Measurements from ENCODE around the gene CD8B.
A peak's percentile ranks its signal among the peaks of the same experiment; 100 is the strongest.

The CD8B gene

DNA sequence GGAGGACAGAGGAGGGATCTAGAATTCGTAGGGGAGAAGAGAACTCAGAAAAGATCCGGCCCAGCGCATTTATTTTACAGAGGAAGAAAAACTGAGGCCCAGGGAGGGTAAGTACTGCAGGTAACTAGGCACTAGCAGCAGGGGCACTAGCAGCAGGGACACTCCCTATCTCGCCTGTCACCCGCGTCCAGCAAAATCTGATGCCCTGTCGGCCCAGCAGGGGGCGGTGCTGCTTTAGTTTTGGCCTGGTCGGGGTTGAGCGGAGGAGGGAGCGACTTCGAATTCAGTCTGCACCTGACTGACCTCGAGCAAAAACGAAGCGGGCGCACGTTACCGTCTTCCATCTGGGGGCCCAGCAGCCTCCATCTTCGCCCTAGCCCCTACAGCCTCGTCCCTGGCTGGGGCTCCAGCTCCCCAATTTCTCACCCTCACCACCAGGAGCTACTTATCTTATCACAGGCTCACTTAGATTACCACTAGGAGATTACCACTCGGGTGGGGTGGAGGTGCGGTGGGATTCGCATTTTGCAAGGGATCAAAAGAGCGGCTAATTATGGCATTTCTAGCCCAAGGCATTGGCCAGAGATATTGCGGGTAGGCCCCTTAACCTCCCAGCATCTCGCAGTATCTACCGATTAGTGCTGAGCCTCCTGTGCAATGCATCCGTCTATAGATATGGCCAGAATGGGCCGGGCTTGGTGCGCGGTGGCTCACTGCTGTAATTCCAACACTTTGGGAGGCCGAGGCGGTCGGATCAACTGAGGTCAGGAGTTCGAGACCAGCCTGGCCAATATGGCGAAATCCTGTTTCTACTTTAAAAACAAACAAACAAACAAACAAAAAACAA lies 53.1 kb downstream of the CD8B start:
- no peak overlapping the region for H3K4me3 ChIP-seq (ENCODE audit: low read depth, low read length)
- TF ChIP-seq, protein P1, sequence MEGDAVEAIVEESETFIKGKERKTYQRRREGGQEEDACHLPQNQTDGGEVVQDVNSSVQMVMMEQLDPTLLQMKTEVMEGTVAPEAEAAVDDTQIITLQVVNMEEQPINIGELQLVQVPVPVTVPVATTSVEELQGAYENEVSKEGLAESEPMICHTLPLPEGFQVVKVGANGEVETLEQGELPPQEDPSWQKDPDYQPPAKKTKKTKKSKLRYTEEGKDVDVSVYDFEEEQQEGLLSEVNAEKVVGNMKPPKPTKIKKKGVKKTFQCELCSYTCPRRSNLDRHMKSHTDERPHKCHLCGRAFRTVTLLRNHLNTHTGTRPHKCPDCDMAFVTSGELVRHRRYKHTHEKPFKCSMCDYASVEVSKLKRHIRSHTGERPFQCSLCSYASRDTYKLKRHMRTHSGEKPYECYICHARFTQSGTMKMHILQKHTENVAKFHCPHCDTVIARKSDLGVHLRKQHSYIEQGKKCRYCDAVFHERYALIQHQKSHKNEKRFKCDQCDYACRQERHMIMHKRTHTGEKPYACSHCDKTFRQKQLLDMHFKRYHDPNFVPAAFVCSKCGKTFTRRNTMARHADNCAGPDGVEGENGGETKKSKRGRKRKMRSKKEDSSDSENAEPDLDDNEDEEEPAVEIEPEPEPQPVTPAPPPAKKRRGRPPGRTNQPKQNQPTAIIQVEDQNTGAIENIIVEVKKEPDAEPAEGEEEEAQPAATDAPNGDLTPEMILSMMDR (IDR thresholded peaks at IDR 0.05; ENCODE audit: low read depth, low read length), result peak; percentile 69

DNA sequence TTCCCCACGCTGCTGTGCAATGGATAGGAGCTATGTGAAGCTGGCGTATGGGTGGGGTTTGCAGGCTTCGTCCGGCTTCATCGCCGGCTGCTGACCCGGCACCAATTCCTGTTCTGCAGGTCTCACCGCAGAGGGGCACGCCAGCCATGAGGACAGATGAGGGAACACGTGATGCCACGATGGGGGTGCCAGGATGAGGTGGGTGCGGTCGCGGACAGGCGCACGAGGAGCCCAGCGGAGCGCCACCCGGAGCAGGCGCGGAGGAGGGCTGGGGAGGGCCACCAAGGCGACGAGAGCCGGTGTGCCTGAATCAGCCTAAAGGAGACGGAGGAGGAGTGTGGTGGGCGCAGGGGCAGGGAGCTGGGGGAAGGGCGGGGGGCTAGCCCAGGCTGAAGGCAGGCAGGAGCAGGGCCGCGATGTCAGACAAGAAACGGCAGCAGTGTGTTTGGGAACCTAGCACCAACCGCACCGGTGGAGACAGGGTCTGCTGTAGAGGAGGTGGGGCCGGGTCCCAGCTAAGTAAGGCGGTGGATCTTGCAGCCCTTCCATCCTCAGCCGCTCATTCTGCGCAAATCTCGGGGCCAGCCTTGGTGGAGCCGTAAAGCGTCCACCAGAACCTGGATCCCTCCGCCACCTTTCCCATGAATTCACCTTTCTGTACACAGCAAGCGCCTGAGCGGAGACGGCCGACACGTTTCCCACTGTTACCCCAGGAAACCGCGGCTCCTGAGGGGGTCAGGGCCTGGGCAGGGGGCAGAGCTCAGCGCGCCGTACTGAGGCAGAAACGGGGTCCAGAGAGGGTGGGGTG lies 54.0 kb downstream of the CD8B start:
- H3K4me3 ChIP-seq (ENCODE audit: low read depth, low read length), result peak overlapping the region; percentile 8
- TF ChIP-seq, protein P1 (IDR thresholded peaks at IDR 0.05; ENCODE audit: low read depth, low read length), result no peak

DNA sequence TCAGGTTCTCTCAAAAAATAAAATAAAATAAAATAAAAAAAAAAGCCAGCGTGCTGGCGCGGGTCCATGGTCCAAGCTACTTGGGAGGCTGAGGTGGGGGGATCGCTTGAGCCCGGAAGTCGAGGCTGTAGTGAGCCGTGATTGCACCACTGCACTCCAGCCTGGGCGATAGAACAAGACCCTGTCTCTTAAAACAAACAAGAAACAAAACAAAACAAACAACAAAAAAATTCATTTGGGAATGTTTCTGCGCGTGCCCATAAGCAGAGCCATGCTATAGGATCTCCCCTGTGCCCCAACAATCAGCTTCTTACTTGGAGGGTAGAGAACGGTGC lies 54.6 kb downstream of the CD8B start:
- TF ChIP-seq, protein P1 (IDR thresholded peaks at IDR 0.05; ENCODE audit: low read depth, low read length), result no peak
- H3K4me3 ChIP-seq (ENCODE audit: low read depth, low read length), result peak overlapping the region; percentile 8

DNA sequence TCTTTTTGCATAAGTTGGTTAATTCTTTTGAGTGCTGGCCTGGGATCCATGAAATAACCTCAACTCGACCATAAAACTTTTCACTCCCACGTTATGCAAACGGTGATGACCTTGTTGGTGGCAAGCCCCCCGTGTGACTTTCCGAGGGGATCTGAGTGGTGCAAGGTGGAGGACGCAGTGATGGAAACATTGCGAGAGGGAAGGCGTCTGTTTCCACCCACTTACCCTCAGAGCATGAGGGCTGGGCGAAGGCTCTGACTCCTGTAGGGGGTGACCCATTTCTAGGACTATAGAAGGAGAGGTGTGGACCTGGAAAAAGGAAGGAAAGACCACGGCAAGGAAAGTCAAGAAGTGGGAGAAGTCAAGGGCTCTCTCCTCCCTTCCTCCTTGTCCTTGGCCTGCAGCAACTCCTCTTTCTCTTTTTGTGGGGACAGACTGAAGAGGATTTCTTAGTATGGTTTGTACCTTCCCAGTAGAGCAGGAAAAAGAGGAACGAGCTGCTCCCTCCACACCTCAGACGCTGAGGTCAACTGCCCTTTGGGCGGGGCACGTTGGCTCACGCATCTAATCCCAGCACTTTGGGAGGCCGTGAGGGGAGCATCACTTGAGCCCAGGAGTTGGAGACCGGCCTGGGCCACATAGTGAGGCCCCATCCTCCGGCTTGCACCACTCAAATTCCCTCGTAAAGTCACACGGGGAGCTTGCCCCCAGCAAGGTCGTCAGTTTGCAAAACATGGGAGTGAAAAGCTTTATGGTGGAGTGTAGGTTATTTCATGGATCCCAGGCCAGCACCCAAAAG lies 55.4 kb downstream of the CD8B start:
- TF ChIP-seq, protein P1 (IDR thresholded peaks at IDR 0.05; ENCODE audit: low read depth, low read length), result no peak
- no peak overlapping the region for H3K4me3 ChIP-seq (ENCODE audit: low read depth, low read length)

DNA sequence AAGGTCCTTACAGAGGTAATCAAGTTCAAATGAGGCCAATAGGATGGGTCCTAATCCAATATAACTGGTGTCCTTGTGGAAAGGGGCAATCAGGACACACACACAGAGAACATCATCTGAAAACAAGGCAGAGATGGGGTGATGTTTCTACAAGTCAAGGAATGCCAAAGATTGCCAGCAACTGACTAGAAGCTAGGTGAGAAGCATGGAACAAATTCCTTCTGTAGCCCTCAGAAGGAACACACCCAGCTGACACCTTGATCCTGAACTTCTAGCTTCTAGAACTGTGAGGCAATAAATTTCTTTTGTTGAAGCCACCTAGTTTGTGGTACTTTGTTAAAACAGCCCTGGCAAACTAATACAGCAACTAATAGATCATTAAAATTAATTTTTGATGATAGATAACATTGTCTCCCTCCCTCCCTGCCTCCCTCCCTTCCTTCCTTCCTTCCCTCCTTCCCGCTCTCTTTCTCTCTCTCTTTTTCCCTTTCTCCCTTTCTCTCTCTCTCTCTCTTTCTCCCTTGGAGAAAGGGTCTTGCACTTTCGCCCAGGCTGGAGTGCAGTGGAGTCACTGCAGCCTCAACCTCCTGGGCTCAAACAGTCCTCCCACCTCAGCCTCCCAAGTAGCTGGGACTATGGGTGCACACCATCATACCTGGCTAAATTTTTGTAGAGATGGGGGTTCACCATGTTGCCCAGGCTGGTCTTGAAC lies 60.7 kb downstream of the CD8B start:
- TF ChIP-seq, protein P1 (IDR thresholded peaks at IDR 0.05; ENCODE audit: low read depth, low read length), result no peak
- H3K4me3 ChIP-seq (ENCODE audit: low read depth, low read length), result no peak overlapping the region

DNA sequence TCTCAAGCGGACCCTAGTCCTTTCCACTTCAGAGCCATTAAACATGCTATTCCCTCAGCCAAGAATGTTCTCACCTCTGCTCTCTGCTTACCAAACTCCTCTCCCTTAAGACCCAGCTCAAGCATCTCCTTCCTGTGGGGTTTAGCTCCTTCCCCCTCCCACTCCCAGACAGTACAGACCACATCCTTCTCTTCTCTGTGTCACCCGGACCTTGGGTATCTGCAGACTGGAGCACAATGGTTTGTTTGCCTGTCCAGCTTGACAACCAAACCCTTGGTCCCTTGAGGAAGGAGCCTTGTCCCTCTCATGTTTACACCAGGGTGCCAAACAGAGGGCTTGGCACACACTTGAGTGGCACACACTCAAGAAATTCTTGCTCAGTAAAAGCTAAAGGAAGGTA lies 66.8 kb downstream of the CD8B start:
- TF ChIP-seq, protein P1 (IDR thresholded peaks at IDR 0.05; ENCODE audit: low read depth, low read length), result no peak
- no peak overlapping the region for H3K4me3 ChIP-seq (ENCODE audit: low read depth, low read length)

Measured in WI38 (cell line).